Skin epidermis (tissue), 12 donors: ENCODE measurements around the gene ARHGAP22.

Experiments used
- H3K27ac ChIP-seq, 21 experiments: fragments of 200-600 bp; sonication (generic) in 11 of 21; one replicate each; pipeline ENCODE4 v1.5.0; 2020; ENCODE audit warnings: mild to moderate bottlenecking in 3 of 21, inconsistent platforms in 2 of 21, moderate library complexity in 2 of 21
- H3K4me3 ChIP-seq, 7 experiments: fragments of 200-600 bp; sonication (generic) in 2 of 7; one replicate each; pipeline ENCODE4 v1.5.0; 2020; ENCODE audit warnings: inconsistent platforms in 2 of 7, mild to moderate bottlenecking in 2 of 7, moderate library complexity in 1 of 7

Gene ARHGAP22

DNA sequence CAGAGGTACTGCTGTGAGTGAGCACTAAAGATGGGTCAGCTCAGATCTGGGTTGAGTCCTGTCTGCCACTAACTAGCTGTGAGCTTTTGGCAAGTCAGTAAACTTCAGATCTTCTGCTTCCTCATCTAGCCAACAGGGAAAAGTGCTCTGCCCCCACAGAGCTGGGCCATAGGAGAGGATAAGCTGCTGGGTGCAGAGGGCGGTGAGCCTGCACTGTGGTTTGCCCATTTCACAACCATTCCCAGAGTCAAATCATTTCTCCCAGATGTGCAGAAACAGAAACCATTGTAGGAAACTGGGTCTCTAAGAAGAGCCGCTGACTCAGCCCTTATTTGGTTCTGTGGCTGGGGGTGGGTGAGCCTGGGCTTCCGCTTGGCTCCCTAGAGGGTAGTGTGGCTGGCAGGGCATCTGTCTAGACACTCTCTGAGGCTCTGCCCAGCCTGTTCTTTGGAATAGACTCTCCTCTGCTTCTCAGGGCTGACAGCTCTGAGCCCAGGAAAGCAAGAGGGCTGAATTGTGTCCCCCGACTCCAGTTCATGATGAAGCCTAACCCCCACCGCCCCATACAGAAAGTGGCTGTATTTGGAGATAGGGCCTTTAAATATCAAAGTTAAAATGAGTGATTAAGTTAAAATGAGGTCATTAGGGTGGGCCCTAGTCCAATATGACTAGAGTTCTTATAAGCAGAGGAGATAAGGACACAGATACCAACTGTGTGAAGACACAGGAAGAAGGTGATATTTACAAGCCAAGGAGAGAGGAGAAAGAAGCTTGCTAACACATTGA is 29.5 kb upstream of the ARHGAP22 start:
- Histone ChIP-seq H3K27ac (peak overlapping the region in 14 of 21 experiments; percentile 12 to 79 (median 45)), H3K4me3 (no peak overlapping the region)

DNA sequence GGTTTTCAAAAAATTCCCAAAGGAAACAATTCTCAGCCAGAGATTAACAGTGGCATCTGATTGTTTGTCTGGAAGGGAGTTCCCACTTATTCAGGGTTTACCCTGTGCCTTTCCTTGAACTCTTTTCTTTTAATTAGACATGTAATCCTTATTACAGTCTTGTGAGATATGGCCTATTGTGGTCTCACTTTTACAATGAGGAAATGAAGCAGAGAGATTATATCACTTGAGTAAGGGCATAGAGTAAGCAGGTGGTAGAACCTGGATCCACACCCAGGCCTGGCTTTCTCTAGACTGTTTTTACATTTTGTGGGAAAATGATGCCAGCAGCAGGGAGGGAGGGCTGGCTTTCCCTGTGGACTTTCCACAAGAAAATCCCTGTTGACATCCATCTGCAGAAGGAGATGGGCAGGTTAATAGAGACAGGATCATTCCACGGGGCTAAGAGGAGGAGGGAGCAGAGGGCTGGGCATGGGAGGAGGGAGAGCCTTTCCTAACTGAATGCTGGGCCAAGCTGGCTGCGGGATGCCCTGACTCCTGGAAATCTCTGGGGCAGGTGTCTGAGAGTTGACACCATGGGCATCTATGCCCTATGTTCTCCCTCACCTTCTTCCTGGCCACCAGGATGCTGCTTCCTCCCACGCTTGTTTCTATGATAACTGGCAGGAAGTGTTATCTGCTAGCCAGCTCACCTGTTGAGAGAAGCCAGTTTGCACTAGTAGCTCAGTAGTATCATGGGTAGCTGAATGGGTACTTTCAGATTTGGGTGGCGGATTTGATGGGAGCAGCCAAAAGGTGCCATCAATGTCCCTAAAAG is 28.7 kb upstream of the ARHGAP22 start:
- peak overlapping the region in 9 of 21 experiments; percentile 12 to 79 (median 30) for H3K27ac ChIP-seq
- H3K4me3 ChIP-seq, result no peak overlapping the region

DNA sequence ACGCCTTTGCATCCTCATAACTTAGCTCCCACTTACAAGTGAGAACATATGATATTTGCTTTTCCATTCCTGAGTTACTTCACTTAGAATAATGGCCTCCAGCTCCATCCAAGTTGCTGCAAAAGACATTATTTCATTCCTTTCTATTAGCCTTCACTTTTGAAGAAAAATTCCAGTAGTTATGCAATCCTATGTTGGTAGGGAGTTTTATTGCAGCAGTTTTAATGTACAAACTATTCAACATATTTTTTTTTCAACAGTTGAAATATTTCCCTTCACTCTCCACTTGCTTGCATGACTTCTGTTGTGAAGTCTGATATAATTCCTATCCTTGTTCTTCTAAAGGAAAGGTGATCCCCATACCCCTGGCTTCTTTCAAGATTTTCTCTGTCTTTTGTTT is 27.3 kb upstream of the ARHGAP22 start:
- Histone ChIP-seq H3K4me3 (no peak overlapping the region), H3K27ac (no peak overlapping the region)

DNA sequence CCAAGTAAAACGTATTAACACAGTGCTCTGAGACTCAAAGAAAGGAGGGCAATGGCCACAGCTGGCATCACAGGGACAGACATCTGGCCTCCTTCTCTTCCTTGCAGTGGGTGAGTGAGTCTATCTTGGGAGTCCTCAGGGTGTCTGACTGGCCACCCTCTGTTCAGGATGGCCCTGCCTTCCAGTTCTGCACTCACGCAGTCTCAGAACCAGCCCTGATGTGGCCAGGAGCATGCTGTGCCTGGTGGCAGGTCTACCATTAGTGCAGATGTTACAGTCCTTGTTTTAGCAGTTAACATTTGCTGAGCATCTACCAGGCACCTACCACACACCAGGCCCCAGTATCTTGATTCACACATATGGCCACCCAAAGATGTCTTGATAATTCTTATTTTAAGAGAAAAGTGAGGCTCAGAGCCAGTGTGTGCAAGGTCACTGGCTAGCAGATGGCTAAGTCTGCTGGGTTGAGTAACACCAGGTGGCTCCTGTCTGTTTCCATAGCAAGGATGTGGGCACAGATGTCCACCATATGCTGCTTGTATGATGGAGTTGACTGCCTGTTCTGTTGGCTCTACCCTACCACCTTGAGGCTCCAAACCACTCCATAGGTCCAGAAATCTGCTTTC is 23.2 kb upstream of the ARHGAP22 start:
- Histone ChIP-seq H3K4me3 (no peak overlapping the region), H3K27ac (no peak overlapping the region)

DNA sequence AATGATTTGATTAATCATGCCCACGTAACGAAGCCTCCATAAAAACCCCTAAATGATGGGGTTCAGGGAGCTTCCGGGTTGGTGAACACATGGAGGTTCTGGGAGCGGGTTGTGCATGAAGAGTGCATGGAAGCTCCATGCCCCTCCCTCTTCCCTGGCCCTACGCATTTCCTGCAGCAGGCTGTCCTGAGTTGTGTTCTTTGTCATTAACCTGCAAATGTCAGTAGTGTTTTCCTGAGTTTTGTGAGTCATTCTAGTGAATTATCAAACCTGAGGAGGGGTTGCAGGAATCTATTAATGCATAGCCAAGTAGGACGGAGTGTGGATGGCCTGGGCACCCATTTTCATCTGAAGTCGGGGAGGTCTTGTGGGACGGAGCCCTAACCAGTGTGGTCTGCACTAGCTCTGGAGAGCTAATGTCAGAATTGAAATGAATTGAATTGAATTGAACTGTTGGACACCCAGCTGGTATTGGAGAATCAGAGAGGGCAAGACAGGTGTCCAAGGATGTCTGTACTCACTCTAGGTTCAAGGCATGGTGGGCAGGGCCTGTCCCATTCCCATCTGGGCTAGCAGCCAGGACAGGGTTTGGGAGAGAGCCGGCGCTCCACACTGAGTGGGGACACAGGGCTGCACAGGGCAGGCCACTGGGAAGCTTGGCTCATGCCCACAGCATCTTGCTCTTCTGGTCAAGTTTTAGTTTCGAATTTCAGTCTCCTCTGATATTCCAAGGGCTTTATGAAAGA is 22.3 kb upstream of the ARHGAP22 start:
- H3K4me3 ChIP-seq, result no peak overlapping the region
- no peak overlapping the region for H3K27ac ChIP-seq

DNA sequence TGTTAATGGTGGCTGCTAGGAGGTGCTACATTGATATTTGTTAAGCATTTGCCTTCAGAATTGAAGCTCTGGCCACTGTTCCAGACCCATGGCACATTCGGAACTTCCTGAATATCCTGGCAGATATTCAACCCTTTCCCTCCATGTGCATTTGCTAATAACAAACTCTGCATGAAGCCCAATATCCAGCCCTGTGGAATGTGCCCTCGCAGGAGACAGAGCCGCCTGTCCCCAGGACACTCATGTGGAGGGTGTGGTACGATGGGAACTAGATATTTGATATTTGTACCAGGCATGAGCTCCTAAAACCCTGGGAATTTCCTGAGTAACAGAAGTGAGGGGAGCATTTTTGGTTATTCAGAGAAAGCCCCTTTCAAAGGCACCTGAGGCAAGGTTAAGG is 21.6 kb upstream of the ARHGAP22 start:
- H3K4me3 ChIP-seq, result no peak overlapping the region
- H3K27ac ChIP-seq, result no peak overlapping the region

DNA sequence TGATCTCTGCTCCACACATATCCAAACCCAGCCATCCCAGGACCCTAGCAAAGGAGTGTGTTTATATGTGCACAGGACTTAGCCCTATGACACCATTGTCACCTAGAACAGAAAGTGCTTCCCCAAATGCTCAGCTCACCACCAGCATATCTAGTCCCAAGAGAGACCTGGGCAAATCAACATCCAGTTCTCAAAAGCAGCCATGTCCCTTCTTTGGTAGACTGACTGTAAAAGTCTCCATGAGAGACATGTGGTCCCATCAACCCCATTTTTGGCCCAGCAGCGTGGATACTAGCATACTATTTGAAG is 20.9 kb upstream of the ARHGAP22 start:
- H3K27ac ChIP-seq, result no peak overlapping the region
- H3K4me3 ChIP-seq, result no peak overlapping the region

DNA sequence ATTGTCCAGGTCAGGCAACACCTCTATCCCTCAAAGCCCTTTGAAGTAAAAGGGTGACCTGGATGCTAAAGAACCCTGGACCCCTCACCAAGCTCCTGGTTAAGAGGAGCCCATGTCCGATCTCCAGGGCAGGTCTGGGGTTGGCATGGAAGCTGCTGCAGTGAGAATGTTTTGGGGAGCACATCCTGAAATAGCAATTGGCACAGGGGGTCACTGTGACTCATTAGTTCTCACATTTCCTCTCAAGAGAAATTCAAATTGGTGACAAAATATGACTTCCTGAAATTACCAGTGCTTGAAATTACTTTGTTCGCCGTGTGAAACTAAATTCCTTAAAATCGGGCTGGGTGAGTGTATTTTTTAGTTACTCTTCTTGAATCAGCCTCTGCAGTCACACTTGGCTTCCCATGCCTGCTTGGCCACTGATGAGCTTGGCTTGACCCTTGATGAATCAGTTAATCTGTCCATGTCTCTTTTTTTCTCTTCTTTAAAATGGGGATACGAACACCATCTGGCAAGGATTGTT is 18.8 kb upstream of the ARHGAP22 start:
- H3K27ac ChIP-seq, result peak overlapping the region in 1 of 21 experiments; percentile 5
- no peak overlapping the region for H3K4me3 ChIP-seq

DNA sequence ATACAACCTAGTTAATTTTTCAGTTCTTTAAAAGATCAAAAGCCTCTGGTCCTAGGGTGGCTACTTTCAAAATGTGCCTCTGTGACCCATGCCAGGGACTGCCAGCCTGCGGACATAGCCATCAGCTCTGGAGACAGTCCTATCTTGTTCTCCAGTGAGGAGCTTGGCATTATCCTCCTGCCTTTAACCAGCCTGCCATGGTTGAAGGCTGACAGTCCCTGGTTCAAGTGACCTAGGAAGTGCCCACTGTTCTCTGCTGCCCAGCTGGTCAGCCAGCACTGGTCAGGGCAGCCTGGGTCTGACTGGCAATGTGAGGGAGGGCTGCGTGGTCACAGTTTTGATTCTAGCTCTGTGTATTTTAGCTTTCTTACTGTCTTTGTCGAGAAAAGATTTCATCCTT is 18.1 kb upstream of the ARHGAP22 start:
- H3K27ac ChIP-seq, result no peak overlapping the region
- no peak overlapping the region for H3K4me3 ChIP-seq

DNA sequence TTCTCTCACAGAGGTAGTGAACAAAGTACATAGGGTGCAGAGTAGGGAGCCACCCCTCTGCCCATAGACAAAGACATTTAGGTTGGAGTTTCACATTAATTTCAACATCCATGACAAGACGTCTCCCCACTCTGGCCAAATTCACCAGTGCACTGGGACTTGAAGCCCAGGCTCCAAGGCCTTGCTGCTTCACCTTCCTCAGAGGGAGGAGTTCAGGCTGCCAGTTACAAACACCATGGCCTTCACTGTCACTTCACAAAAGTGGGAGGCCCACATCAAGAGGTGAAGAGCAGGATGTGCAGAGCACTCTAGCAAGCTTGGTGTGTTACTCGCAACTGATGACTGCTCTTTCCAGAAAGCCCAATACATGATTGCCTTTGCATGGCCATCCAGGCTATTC is 15.8 kb upstream of the ARHGAP22 start:
- H3K4me3 ChIP-seq, result no peak overlapping the region
- no peak overlapping the region for H3K27ac ChIP-seq

DNA sequence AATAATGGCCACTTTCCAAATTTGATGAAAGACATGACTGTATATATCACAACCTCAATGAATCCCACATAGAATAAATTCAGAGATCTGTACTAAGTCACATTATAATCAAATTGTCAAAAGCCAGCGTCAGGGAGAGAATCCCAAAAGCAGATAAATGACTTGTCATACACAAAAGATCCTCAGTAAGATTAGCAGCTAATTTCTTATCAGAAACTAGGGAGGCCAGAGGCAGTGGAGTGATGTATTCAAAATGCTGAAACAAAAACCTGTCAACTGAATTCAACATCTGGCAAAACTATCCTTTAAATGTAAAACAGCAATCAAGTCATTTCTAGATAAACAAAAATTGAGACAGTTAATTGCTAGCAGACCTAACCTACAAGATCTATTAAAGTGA is 11.6 kb upstream of the ARHGAP22 start:
- H3K27ac ChIP-seq, result no peak overlapping the region
- no peak overlapping the region for H3K4me3 ChIP-seq

DNA sequence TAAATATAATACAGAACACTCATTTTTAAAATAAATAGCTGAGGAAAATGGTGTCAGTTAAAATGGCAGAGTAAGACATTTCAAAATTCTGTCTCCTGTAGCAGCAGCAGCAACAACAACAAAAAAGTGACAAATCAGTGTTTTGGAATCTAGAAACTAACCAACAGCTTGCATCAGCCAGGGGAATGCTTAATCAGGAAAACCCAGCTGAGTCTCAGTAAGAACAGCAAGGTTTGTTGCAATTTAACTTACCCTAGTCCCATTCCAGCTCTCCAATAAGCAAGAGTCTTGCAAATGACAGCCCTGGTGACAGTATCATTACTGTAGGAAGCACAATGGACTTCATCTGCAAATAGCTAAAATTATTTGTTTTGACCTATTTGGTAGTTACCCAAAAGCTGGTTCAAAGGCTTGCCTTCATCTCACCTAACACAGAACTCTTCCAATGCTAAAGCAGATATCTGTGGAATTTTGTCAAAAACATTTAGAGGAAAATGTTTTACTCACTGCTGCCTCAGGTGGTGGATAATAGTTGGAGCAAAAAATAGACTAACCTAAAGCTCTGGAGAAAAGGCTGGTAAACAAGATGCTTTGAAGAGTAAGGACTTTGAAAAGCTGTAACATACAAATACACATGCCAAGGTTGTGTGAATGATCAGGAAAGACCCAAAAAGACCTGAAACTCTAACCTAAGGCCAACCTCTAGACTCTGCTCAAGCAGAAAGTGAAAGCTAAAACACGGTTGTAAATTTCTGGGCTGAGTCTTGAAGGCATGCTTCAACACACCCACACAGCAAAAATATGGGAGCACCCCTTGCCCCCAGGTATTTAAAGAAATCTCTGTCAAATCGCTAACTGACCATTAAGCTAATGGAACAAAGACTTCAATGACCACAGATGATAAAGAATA is 9.9 kb upstream of the ARHGAP22 start:
- Histone ChIP-seq H3K27ac (peak overlapping the region in 3 of 21 experiments; percentile 36 to 43 (median 38)), H3K4me3 (no peak overlapping the region)

DNA sequence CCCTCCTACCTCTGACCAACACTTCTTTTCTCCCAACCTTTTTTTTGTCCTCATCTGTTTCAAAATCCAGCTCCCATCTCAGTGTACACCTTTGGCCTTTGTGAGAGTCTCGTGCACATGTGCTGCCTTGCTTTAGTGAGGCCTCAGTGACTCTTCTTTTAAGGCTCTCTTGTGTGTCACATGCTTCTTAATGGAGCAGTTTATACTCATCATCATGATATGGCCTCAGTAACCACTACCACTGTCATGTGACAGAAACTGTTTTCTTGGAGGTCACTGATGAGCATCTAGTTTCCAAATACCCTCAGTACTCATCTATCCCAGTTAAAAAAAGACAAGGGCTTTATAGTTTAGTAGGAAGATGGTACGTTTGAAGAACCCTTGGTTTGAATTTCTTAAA is 8.1 kb upstream of the ARHGAP22 start:
- Histone ChIP-seq H3K27ac (peak overlapping the region in 3 of 21 experiments; percentile 13 to 41 (median 14)), H3K4me3 (no peak overlapping the region)

DNA sequence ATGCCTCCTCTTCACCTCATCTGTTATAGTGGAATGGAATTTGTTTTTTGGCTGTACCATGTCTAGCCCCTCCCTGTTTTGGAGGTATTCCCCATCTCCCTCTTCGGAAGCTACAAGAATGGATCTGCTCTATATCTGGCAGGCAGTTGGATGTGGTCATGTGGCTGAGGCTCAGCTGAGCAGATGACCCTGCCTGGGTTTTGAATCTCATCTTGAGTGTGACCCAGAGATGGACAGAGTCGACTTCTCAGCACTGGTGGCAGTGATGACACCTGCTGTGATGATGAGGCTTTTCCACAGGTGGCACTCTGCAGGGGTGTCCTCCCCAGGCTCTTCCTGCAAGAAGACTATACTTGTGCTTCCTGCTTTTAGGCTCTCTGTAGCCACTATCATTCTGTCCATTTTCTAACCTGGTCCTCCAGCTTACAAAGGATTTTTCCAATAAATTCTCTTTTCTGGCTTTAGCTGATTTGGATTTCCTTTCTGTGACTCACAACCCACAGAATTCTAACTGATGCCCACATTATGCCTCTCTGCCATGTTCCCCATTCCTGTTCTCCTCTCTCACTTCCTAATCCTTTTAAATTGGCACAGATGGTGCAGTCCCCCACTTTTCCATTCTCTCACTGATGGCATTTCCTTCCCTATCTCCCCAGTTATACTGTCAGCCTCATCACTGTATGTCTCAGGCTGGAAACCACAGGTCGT is 7.5 kb upstream of the ARHGAP22 start:
- peak overlapping the region in 2 of 21 experiments; percentile 13 to 41 for H3K27ac ChIP-seq
- H3K4me3 ChIP-seq, result no peak overlapping the region

DNA sequence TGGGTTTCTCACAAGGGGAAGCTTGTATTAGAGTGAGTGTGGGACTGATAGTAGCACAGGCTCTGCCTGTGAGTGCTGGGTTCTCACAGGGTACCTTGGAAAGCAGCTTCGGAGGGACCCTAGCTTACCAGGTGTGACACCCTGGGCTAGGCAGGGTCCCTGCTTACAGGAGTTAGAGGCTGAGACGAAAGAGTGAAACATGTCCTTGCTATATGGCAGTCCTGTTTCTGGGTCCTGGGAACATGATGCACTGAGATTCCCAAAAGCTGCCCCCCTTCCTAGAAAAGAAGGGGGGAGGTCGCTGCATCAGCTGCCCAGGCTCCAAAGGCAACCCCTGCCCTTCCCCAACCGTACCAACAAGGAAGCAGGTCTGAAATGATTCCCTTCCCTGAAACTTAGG is 6.3 kb upstream of the ARHGAP22 start:
- Histone ChIP-seq H3K27ac (peak overlapping the region in 1 of 21 experiments; percentile 23), H3K4me3 (no peak overlapping the region)

DNA sequence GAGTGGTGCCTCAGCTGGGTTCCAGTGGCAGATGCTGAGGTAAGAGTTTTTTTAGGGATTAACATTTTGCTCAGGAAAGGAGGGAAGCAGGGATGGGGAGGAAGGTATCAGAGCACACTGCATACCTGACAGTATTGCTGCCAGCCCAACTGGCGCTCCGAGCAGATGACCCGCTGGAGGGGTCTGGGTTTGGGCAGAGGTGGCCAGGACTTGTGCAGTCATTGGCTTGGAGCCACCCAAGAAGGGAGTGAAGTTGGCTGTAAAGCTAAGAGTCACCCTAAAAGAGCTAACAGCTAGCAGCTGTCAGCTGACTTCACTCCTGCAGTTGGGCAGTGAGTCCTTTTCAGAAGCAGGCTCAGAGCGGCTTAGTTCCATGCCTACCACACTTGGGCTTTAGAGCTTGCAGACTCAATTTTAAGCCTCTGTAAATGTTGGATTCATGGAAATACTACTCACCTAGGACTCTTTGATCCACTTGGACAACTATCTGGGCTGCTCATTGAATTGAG is 5.8 kb upstream of the ARHGAP22 start:
- Histone ChIP-seq H3K27ac (no peak overlapping the region), H3K4me3 (no peak overlapping the region)

DNA sequence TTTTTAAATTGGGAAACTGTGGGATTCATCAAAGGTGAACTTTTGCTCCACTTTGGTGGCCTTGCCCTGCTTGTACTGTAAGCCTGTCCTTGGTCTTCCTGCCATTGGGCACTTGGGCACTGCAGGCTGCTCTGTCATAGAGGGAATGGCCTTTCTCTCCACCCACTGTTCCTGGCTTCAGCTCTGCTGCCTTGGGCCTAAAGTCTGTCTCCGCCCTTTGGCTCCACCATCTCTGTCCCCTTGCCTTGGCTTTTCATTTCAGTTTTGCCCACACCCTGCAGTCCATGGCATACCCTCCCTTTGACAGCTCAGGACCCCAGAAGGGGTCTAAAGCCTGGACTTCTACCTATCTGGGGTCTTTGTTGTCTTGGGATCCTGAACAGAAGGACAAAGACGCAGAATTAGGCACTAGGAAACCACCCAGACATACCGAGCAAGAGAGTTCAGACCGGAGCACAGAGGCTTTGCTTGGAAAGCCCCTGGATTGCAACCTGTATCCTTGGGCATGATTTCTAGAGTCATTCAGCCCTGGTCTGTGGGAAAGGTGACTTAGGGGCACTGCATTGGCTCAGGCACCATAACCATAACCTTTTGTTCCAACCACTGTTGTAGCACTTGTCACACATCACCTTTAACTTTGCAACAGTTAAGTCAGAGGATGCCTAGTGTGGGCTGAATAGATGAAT is 5.2 kb upstream of the ARHGAP22 start:
- no peak overlapping the region for H3K4me3 ChIP-seq
- no peak overlapping the region for H3K27ac ChIP-seq
